Thyroid gland (tissue), 4 donors: ENCODE results near the gene CFAP97.

Experiments used
- CTCF ChIP-seq, 6 experiments: fragments of 200-600 bp in 3 of 6; fragments of 450-650 bp in 3 of 6; sonication (generic) in 3 of 6; IDR thresholded peaks; one replicate each; pipeline ENCODE4 v1.5.1; 2016 to 2019; ENCODE audit warnings: antibody characterized with exemption in 6 of 6, mild to moderate bottlenecking in 2 of 6, inconsistent platforms in 1 of 6, moderate library complexity in 1 of 6
- POLR2A ChIP-seq, 2 donors: fragments of 450-650 bp; IDR thresholded peaks; one replicate each; pipeline ENCODE4 v1.6.1; 2017; ENCODE audit warnings: antibody characterized with exemption in 2 of 2, mild to moderate bottlenecking in 2 of 2, moderate library complexity in 1 of 2

GRCh38 chr4:185183622-185184281 is 20.0 kb downstream of the CFAP97 start:
- TF ChIP-seq CTCF (IDR thresholded peaks at IDR 0.05) (peak; percentile 61 to 84 (median 70)), POLR2A (IDR thresholded peaks at IDR 0.05) (no peak)
